Thoracic aorta (tissue), 2 donors: ENCODE measurements around the gene CACNA2D3. TPM values are rescaled to one million over a fixed set of nuclear protein-coding genes. Genes with fewer than 3 reads are reported as not detected.

ENCODE experiments used
- ATAC-seq: fragments of 150-250 bp; one replicate; pipeline ENCODE4 v1.8.0; 2017; ENCODE audit warnings: low read depth; ENCODE audit not compliant: insufficient number of reproducible peaks, low FRiP score
- DNase-seq: peaks from one replicate; pipeline ENCODE4 v3.0.0-alpha.2; 2020; ENCODE audit warnings: low spot score
- H3K27ac ChIP-seq, 2 donors: fragments of 200-600 bp; sonication (generic); 1 replicate in 1 of 2; 2 replicates in 1 of 2; pipeline ENCODE4 v1.5.1; 2016; ENCODE audit warnings: mild to moderate bottlenecking in 2 of 2, moderate library complexity in 2 of 2
- H3K27me3 ChIP-seq: fragments of 200-600 bp; sonication (generic); replicated peaks from 2 replicates; pipeline ENCODE4 v1.6.0; 2016; ENCODE audit warnings: mild to moderate bottlenecking; ENCODE audit not compliant: insufficient read depth
- H3K36me3 ChIP-seq: fragments of 200-600 bp; sonication (generic); one replicate; pipeline ENCODE4 v1.5.1; 2016
- H3K4me1 ChIP-seq, 2 donors: fragments of 200-600 bp; sonication (generic); 1 replicate in 1 of 2; 2 replicates in 1 of 2; pipeline versions ENCODE4 v1.5.1 to v1.6.0; 2016; ENCODE audit warnings: low read depth in 2 of 2, mild to moderate bottlenecking in 1 of 2; ENCODE audit not compliant: control insufficient read depth in 1 of 2
- H3K4me3 ChIP-seq: fragments of 200-600 bp; sonication (generic); 2 replicates; pipeline ENCODE4 v1.5.1; 2016; ENCODE audit warnings: mild to moderate bottlenecking
- H3K9me3 ChIP-seq: fragments of 200-600 bp; sonication (generic); 2 replicates; pipeline ENCODE4 v1.5.1; 2016
- total RNA-seq, 2 donors: library from RNA; depleted of rRNA; stranded (reverse); fragments of >200 nt; gene quantifications; one replicate each; pipeline versions ENCODE4 v1.1.0 to v1.2.3, GENCODE V29; 2016
- TF ChIP-seq, protein P1 (sequence below): fragments of 200-600 bp; sonication (generic); IDR thresholded peaks from one replicate; pipeline ENCODE4 v1.5.1; 2019; ENCODE audit warnings: antibody characterized with exemption

Gene CACNA2D3
- total RNA-seq, 2 donors from 2014 or later: 3.2 to 4.0 TPM

DNA sequence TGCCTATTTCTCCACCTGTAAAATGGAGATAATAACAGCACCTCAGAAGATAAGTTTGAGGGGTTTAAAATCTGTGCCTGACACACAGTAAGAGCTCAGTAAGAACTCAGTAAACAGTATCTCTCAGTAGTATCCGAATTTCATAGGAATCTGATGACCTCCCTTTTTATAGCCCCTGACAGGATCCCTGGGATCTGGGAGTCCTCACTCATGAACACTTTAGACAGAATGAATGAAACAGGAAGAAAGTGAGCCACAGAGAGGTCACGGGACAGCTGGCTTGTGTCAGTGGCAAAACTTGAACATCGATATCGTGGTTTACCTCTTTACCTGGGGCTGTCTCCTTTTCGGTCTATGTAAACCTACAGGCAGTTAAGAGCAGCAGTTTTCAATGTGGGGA, 754.3 kb downstream of the CACNA2D3 start:
- Histone ChIP-seq H3K9me3 (no peaks in the 10 kb centered on the region), H3K36me3 (no peaks in the 10 kb centered on the region), H3K4me3 (no peak overlapping the region), H3K27me3 (no peaks in the 10 kb centered on the region), H3K27ac (no peak overlapping the region), H3K4me1 (no peaks in the 10 kb centered on the region)
- DNase-seq: no peak
- no peak for ATAC-seq
- TF ChIP-seq, protein P1, sequence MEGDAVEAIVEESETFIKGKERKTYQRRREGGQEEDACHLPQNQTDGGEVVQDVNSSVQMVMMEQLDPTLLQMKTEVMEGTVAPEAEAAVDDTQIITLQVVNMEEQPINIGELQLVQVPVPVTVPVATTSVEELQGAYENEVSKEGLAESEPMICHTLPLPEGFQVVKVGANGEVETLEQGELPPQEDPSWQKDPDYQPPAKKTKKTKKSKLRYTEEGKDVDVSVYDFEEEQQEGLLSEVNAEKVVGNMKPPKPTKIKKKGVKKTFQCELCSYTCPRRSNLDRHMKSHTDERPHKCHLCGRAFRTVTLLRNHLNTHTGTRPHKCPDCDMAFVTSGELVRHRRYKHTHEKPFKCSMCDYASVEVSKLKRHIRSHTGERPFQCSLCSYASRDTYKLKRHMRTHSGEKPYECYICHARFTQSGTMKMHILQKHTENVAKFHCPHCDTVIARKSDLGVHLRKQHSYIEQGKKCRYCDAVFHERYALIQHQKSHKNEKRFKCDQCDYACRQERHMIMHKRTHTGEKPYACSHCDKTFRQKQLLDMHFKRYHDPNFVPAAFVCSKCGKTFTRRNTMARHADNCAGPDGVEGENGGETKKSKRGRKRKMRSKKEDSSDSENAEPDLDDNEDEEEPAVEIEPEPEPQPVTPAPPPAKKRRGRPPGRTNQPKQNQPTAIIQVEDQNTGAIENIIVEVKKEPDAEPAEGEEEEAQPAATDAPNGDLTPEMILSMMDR: no peak

DNA sequence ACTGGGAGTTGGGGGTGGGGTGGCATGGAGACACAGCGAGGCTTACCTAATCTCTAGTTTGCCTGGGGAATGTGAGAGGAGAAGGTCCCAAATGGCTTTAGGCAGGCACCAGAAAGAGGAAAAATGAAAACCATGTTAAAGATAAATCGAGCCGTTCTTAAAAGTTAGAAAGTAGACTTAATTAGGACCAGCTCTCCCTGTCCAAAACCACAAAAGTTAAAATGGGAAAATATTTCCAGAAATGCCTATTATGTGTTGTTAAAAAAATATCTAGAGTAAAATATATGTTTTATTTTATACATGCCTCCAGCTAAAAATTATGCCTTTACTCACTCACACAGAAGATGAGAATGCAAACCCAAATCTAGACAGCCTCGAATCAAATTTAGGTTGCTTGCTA, 755.4 kb downstream of the CACNA2D3 start:
- Histone ChIP-seq H3K27ac (no peak overlapping the region), H3K9me3 (no peaks in the 10 kb centered on the region), H3K4me1 (no peaks in the 10 kb centered on the region), H3K4me3 (no peak overlapping the region), H3K36me3 (no peaks in the 10 kb centered on the region), H3K27me3 (no peaks in the 10 kb centered on the region)
- ATAC-seq (no peak), DNase-seq (no peak)
- TF ChIP-seq, protein P1: no peak

DNA sequence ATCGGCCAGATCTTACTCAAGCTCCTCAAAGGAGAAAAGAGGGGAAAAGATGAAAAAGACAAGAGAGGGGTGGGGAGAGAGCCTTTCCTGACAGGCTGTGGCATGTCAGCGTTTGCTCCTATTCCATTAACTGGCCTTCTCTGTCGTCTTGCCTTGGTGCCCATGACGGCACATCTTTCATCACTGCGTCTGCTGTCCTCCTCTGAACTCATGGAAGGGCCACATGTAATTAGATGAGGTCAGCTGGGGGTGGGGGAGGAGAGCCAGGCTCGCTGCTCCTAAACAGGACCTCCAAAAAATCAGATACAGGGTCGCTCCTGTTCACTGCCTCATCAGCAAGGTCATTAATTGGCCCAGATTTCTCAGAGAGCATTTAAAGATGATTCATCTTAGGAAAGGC, 755.8 kb downstream of the CACNA2D3 start:
- DNase-seq (no peak), ATAC-seq (no peak)
- Histone ChIP-seq H3K4me3 (no peak overlapping the region), H3K27ac (no peak overlapping the region), H3K27me3 (no peaks in the 10 kb centered on the region), H3K9me3 (no peaks in the 10 kb centered on the region), H3K4me1 (no peaks in the 10 kb centered on the region), H3K36me3 (no peaks in the 10 kb centered on the region)
- TF ChIP-seq, protein P1: no peak

DNA sequence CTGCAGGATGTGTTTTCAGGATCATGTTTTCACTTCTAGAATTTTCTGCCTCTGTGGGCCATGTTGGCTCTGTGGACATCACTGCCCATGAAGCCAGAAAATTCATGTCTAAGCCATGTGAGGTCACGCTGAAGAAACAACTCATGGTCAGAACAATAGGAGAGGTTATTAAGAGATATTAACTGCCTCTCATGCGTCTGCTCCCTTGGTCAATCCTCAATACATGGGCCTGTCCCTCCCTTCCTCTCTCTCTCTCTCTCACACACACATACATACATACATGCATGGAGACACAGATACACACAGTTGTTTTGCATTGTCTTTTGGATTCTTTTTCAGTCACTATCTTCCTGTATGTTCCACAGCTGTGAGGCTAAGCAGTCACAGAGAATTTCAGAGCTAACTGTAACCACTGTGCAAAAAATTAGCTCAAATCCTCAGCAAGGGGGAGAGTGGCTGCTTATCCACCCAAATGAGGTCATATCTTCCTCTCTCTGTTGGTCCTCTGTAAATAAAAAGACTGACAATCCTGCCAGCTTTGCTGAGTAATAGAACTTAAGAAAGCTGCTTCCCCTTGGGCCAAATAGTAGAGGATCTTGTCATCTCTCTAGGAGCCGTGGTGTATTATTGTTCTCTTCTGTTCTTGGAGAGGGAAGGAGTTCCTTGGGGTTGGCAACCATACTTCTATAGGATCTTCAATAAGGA, 759.9 kb downstream of the CACNA2D3 start:
- Histone ChIP-seq H3K27me3 (no peaks in the 10 kb centered on the region), H3K4me1 (no peaks in the 10 kb centered on the region), H3K36me3 (no peaks in the 10 kb centered on the region), H3K27ac (no peak overlapping the region), H3K9me3 (no peaks in the 10 kb centered on the region), H3K4me3 (no peak overlapping the region)
- TF ChIP-seq, protein P1: no peak
- ATAC-seq: no peak
- no peak for DNase-seq

DNA sequence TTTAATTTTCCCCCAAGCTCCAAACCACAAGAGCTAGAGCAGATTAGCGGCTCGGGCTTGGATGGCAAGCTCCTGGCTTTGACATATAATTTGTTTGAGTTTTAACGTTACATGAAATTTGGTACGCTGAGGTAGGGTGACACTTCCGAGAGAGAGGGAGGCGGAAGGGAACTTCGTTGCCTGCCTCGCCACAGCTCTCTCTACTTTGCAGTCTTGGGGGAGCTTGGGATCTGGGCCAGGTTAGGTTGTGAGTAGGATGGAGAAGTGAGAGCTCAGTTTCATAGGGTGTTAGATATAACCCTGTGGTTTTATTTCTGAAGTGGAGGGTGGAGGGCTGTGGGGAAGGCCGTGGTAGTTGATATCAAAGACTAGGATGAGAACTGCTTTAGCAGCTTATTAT, 765.8 kb downstream of the CACNA2D3 start:
- H3K4me3 ChIP-seq: no peak overlapping the region
- ATAC-seq (no peak), DNase-seq (no peak)
- H3K27ac ChIP-seq: no peak overlapping the region
- no peaks in the 10 kb centered on the region for H3K27me3 ChIP-seq
- no peaks in the 10 kb centered on the region for H3K36me3 ChIP-seq
- H3K4me1 ChIP-seq: peaks cover 0 to 15% of the 10 kb centered on the region in 2 donors
- no peaks in the 10 kb centered on the region for H3K9me3 ChIP-seq
- TF ChIP-seq, protein P1: no peak
